Osteoblast (primary cell): ENCODE measurements around the gene TBL1XR1. TPM values are rescaled to one million over a fixed set of nuclear protein-coding genes. Genes with fewer than 3 reads are reported as not detected.

Experiments
- DNase-seq: peaks from one replicate; pipeline ENCODE4 v3.0.0; 2011; ENCODE audit warnings: low spot score, mixed read lengths; ENCODE audit not compliant: insufficient read length; ENCODE audit errors: missing footprints
- H2AFZ ChIP-seq: 2 replicates; pipeline ENCODE4 v1.6.0; 2011; ENCODE audit warnings: mild to moderate bottlenecking, low read length
- H3K27ac ChIP-seq: 2 replicates; pipeline ENCODE4 v1.5.1; 2011; ENCODE audit warnings: mild to moderate bottlenecking, low read depth, low read length, moderate library complexity
- H3K27me3 ChIP-seq: 2 replicates; pipeline ENCODE4 v1.6.0; 2012; ENCODE audit warnings: mild to moderate bottlenecking, control low read depth, inconsistent platforms, low read length, moderate library complexity; ENCODE audit not compliant: insufficient read depth
- H3K36me3 ChIP-seq: 2 replicates; pipeline ENCODE4 v1.5.1; 2011; ENCODE audit warnings: mild to moderate bottlenecking, low read length, control low read depth, moderate library complexity; ENCODE audit not compliant: insufficient read depth
- H3K4me1 ChIP-seq: 2 replicates; pipeline ENCODE4 v1.5.1; 2011; ENCODE audit warnings: mild to moderate bottlenecking, low read length, control low read depth, moderate library complexity; ENCODE audit not compliant: insufficient read depth
- H3K4me2 ChIP-seq: 2 replicates; pipeline ENCODE4 v1.6.0; 2011; ENCODE audit warnings: mild to moderate bottlenecking, low read length; ENCODE audit not compliant: insufficient read depth
- H3K4me3 ChIP-seq: fragments of 200-600 bp; sonication (generic); 3 replicates; pipeline ENCODE4 v1.5.1; 2012; ENCODE audit warnings: mild to moderate bottlenecking, low read length, inconsistent platforms; ENCODE audit not compliant: insufficient read depth
- H3K79me2 ChIP-seq: 2 replicates; pipeline ENCODE4 v1.6.0; 2012; ENCODE audit warnings: mild to moderate bottlenecking, low read length, control low read depth, inconsistent platforms; ENCODE audit not compliant: insufficient read depth
- H3K9me3 ChIP-seq: 2 replicates; pipeline ENCODE4 v1.5.1; 2011; ENCODE audit warnings: low read depth, low read length, control low read depth
- H4K20me1 ChIP-seq: 2 replicates; pipeline ENCODE4 v1.6.0; 2012; ENCODE audit warnings: mild to moderate bottlenecking, low read length, control low read depth; ENCODE audit not compliant: insufficient read depth
- CTCF ChIP-seq: IDR thresholded peaks from 2 replicates; pipeline ENCODE4 v1.5.1; 2011; ENCODE audit warnings: mild to moderate bottlenecking, low read depth, low read length, moderate library complexity; ENCODE audit errors: extremely low read depth
- total RNA-seq: library from RNA; depleted of rRNA; stranded (reverse); fragments of >200 nt; gene quantifications from 2 replicates; pipeline ENCODE4 v1.2.3, GENCODE V29; 2012

Gene TBL1XR1
- total RNA-seq, 1 donor = 297 TPM

- Histone ChIP-seq H3K4me1 (peaks cover 37% of the 10 kb centered on the region), H3K27me3 (no peaks in the 10 kb centered on the region), H3K4me3 (no peak overlapping the region), H2AFZ (no peak overlapping the region), H3K27ac (no peak overlapping the region), H3K79me2 (peaks cover 99% of the 10 kb centered on the region), H4K20me1 (peaks cover 66% of the 10 kb centered on the region), H3K9me3 (no peaks in the 10 kb centered on the region), H3K36me3 (peaks cover 4% of the 10 kb centered on the region), H3K4me2 (no peak overlapping the region)
- TF ChIP-seq CTCF = no peak
- no peak for DNase-seq
Observed at GRCh38 chr3:177145954-177146353, 51.3 kb downstream of the TBL1XR1 start.

GRCh38 chr3:177145381-177145780, 51.9 kb downstream of the TBL1XR1 start:
- Histone ChIP-seq H3K4me2 (no peak overlapping the region), H2AFZ (no peak overlapping the region), H3K79me2 (peaks cover 99% of the 10 kb centered on the region), H3K27me3 (no peaks in the 10 kb centered on the region), H3K27ac (no peak overlapping the region), H3K36me3 (peaks cover 4% of the 10 kb centered on the region), H3K4me1 (peaks cover 32% of the 10 kb centered on the region), H3K4me3 (no peak overlapping the region), H3K9me3 (no peaks in the 10 kb centered on the region), H4K20me1 (peaks cover 65% of the 10 kb centered on the region)
- no peak for DNase-seq
- TF ChIP-seq CTCF = no peak

DNA sequence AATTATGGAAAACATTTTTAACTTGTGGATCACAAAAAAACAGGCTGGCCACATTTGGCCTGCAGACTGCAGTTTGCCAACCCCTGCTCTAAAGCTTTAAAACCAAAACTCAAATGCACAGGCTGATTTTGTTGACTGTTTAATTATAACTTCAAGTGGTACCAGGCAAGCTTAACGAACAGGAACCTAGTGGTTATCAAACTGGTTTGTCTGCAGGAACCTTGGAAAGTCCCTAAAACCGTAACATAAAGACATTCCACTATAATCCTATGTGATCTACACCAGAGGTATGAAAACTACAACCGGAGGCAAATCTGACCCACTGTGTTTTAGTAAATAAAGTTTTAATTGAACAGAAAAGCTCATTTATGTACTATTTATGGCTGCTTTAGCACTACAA, 52.4 kb downstream of the TBL1XR1 start:
- Histone ChIP-seq H4K20me1 (peaks cover 65% of the 10 kb centered on the region), H3K36me3 (peaks cover 4% of the 10 kb centered on the region), H2AFZ (no peak overlapping the region), H3K4me3 (no peak overlapping the region), H3K9me3 (no peaks in the 10 kb centered on the region), H3K27ac (no peak overlapping the region), H3K27me3 (no peaks in the 10 kb centered on the region), H3K4me2 (no peak overlapping the region), H3K4me1 (peaks cover 27% of the 10 kb centered on the region), H3K79me2 (peaks cover 99% of the 10 kb centered on the region)
- peak; percentile 41 for DNase-seq
- TF ChIP-seq CTCF = no peak

- DNase-seq = no peak
- H3K79me2 ChIP-seq = peaks cover 100% of the 10 kb centered on the region
- H3K4me1 ChIP-seq = peaks cover 11% of the 10 kb centered on the region
- H3K4me3 ChIP-seq = no peak overlapping the region
- TF ChIP-seq CTCF = no peak
- no peaks in the 10 kb centered on the region for H3K27me3 ChIP-seq
- H2AFZ ChIP-seq = no peak overlapping the region
- H3K9me3 ChIP-seq = no peaks in the 10 kb centered on the region
- peak overlapping the region; percentile 17 for H3K4me2 ChIP-seq
- no peak overlapping the region for H3K27ac ChIP-seq
- H3K36me3 ChIP-seq = peaks cover 4% of the 10 kb centered on the region
- peaks cover 72% of the 10 kb centered on the region for H4K20me1 ChIP-seq
Observed at GRCh38 chr3:177141899-177142646, 55.2 kb downstream of the TBL1XR1 start.
